HG03460 (cell line): ENCODE results near the gene SF3B3.
"Not testable (repeated sequence)": the region's sequence is repeated elsewhere in the genome, so short reads cannot be mapped to it uniquely, and the experiment has no call there.

ENCODE experiments used
- ATAC-seq: cut with Tn5 transposase; IDR thresholded peaks from one replicate; pipeline ENCODE4 v1.9.1; 2021; ENCODE audit not compliant: unreplicated experiment

The SF3B3 gene

DNA sequence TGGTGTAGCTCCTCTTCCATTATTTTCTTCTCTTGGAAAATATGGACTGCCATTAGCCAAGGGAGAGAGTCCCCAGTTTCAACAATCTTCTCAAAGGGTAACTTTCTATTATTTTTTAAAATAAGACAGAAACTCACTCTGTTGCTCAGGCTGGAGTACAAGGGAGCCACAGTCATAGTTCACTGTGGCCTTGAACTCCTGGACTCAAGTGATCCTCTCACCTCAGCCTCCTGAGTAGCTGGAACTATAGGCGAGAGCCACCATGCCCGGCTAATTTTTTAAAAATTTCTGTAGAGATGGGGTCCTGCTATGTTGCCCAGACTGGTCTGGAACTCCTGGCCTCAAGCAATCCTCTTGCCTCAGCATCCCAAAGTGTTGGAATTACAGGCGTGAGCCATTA, 13.4 kb upstream of the SF3B3 start:
- ATAC-seq = no peak

DNA sequence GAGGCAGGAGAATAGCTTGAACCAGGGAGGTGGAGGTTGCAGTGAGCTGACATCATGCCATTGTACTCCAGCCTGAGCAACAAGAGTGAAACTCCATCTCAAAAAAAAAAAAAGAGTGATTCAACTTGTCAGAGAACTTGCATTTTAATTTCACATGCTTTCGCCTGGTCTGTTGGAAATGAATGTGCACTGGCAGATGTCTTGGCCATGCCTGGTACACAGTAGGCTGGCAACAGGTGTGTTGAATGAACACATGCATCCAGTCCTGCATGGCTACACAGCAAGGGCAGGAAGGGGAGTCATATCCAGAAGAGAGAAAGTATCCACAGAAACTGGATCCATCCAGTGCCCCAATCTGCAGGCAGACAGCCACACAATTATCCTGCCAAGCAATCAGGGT, 11.8 kb upstream of the SF3B3 start:
- no peak for ATAC-seq

DNA sequence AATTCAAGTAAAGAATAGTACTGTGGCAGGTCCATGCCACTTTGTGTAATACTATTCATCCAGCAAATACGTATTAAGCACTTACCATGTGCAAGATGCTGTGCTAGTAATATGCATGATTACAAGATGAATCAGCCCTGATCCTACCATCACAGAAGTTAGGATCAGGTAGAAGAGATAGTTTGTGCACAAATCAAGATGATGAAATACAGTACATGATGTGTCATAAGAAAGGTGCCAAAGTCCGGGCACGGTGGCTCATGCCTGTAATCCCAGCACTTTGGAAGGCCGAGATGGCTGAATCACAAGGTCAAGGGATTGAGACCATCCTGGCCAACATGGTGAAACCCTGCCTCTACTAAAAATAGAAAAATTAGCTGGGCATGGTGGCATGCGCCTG, 11.2 kb upstream of the SF3B3 start:
- ATAC-seq = no peak

DNA sequence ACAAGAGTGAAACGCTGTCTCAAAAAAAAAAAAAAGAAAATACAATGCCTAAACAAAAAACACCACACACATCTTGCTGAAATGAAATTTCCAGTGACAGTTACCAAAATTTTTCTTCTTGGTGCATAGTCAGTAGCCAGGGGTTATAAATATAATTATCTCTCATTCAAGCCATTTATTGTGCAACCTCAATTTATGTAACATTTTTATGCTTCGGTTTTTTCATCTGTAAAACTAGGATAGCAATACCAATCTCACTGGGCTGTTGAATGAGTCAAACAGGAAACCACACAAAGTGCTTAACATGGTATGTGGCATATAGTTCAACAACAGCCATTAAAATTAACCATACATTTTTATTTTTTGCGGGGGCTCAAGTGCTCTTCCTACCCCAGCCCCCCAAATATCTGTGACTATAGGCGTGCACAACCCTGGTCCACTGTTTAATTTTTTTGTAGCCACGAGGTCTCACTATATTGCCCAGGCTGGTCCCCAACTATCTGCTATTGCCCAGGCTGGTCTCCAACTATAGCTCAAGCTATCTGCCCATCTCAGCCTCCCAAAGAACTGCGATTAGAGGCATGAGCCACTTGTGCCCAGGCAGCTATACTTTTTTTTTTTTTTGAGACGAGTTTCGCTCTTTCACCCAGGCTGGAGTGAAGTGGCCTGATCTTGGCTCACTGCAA, 2.9 kb upstream of the SF3B3 start:
- no peak for ATAC-seq

DNA sequence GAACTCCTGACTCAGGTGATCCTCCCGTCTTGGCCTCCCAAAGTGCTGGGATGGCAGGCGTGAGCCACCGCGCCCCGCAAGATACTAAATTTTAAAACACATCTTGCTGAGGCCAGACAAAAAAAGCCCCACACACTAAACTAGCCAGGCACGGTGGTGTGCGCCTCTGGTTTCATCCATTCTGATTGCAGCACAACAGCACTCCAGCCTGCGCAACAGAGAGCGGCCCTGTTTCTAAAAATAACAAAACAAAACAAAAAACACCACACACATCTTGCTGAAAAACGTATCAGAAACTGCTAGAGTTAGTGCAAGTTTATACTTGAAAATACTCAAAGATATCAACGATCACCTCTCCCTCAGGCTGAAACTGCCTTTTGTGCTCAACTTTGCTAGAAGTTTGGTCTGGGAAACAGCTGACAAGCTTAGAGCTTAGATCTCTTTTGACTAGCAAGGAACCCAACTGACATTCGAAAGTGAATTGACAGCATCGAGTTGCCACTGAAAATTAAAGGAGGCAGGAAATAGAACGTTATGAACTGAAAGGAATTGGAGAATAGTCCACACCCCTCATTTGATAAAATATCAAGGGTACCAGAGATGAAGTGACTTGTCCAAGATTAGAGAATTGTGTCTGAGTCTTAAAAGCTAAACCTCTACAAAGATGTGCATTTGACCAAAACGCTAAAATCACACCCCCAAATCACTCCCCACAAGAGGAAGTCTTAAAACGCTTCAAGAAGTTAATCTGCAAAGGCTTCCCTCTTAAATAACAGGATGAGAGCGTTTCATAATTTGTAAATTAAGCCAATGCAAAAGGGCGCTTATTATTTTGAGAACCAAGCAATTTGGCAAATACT, 1.2 kb upstream of the SF3B3 start:
- ATAC-seq = no peak

DNA sequence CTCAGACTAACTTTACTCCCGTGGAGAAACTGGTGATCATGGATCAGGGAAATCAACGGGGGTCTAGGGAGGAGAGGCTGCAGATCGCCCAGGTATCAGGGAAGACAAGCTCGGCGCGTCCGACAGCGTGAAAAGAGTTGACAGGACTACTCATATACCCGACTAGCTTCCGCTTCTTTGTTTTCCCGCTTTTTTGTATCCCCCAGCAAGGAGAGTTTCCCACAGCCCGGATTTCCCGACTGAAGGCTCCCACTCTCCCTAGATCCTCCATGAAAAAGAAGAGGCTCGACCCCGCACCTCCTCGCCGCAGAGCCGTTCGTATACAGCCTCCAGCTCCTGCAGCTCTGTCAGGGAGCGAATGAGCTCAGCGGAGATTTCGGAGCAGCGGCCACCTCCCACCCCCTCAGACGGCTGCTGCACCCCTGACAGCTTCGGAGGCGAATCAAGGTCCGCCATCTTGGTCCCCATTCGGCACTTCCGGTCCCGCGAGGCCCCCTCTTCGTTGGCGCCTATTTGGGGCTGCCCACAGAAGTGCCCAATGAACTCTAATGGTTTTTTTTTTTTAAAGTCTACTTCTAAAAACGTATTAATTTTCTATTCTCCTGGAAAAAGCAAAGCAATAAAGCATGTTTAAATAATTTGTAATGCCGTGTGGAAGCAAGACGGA, 407 bp upstream of the SF3B3 start, which contains the start of gene COG4:
Gene COG4, minus strand, starts transcription at position 479 of the 667 bp plus-strand sequence. Its CDS starts 11 bp downstream, at position 468.
- ATAC-seq = peak; percentile 51

DNA sequence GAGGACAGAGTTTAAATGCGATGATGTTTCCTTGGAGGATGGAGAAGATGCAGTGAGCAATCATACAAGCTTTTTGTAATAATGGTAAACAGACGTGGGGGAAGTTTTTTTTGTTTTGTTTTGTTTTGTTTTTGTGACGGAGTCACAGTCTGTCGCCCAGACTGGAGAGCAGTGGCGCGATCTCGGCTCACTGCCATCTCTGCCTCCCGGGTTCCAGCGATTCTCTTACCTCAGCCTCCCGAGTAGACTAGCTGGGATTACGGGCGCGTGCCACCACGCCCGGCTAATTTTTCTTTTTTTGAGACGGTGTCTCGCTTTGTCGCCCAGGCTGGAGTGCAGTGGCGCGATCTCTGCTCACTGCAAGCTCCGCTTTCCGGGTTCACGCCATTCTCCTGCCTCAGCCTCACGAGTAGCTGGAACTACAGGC, 796 bp downstream of the SF3B3 start:
- peak; percentile 2 for ATAC-seq

DNA sequence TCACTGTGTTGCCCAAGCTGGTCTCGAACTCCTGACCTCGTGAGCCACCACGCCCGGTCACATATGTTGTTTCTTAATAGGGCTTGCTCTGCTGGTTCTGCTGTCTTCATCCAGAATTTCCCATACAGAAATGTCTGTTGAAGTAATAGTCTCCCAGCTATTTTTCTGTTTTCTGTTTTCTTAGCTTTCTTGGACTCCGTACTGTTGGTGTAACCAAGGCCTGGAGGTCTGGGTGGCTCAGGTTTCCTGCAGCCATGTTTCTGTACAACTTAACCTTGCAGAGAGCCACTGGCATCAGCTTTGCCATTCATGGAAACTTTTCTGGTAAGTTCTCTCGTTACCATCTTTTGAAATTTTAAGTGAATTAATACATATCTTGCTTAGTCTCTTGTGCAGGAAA, 2.8 kb downstream of the SF3B3 start:
- ATAC-seq = no peak

DNA sequence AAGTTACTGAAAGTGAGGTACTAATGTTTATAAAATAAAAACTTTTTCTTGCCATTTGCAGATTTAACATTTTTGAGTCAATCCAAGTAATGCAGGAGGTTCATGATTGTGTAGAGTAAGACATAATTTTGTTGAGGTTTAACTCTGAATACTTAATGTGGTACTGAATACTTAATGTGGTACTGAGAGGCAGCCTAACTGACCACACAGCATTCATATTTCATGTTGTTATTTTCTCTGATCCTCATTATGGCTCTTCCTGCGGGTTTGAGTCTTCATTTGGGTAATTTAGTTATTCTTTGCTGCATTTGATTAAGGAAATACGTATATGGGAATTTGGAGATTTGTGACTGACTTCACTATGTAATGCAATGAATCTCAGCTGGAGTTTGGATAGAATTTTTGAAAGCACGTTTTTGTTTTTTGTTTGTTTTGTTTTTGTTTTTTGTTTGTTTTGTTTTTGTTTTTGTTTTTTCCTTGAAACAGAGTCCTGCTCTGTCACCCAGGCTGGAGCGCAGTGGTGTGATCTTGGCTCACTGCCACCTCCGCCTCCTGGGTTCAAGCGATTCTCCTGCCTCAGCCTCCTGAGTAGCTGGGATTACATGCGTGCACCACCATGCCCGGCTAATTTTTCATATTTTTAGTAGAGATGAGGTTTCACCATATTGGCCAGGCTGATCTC, 3.8 kb downstream of the SF3B3 start:
- no peak for ATAC-seq

DNA sequence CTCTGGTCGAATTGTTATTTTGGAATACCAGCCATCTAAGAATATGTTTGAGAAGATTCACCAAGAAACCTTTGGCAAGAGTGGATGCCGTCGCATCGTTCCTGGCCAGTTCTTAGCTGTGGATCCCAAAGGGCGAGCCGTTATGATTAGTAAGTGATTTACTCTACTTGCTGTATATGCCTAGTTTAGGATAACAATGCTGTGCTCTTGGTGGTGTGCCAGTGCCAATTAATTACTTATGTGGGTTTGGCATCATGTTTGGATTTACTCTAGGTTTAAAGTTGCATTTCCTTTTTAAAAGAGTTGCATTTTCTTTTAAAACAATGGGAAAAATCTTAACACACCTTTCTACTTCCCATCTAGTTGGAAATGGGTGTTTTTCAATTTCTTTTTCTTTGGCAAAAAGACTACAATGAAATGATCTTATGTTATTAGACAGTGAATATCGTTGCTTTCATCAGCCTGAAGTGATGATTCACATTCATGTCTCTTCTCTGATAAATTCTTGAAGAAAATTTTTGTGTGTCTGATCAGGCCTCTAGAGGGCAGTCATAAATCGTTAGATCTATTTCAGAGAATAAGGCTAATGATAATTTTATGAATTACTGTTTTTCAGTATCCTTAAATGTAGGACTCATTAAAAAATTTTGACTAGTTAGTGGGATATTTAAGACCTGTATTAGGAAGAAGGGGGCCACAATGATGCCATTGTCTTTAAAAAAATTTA, 5.6 kb downstream of the SF3B3 start:
- no peak for ATAC-seq

DNA sequence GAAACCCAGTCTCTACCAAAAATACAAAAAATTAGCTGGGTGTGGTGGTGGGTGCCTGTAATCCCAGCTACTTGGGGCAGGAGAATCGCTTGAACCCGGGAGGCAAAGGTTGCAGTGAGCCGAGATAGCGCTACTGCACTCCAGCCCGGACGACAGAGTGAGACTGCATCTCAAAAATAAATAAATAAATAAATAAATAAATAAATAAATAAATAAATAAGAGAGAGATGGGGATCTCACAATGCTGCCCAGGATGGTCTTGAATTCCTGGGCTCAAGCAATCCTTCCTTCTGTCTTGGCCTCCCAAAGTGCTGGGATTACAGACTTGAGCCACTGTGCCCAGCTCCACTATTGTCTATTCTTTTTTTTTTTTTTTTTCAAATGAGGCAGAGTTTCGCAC, 6.3 kb downstream of the SF3B3 start:
- not testable (repeated sequence) for ATAC-seq

DNA sequence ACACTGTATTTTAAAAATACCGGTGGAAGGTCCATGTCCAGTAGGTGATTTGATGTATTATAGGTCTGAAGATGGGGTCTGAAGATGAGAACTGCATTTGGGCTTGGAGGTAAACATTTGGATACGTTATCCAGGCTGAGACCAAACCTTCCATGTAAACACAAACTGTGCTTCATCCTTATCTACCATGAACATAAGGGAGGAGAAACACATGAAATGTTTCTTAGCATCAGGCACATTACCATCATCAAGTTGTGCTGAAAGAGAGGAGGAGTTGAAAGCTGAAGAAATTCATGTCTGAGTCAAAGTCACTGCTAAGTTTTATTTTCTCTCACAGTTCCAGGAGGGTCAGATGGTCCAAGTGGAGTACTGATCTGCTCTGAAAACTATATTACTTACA, 11.4 kb downstream of the SF3B3 start:
- ATAC-seq = no peak

DNA sequence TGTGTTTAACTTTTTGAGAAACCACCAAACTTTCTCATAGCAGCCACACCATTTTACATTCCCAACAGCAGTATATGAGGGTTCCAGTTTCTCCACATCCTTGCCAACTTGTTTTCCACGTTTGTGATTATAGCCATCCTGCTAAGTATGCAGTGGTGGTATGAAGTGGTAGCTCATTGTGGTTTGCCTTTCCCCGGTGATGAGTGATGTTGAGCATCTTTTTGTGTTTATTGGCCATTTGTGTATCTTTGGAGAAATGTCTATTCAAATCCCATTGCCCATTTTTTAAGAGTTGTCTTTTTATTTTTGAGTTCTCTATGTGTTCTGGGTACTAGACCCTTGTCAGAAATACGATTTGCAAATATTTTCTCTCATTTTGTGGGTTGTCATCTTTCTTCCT, 17.4 kb downstream of the SF3B3 start:
- ATAC-seq = no peak

DNA sequence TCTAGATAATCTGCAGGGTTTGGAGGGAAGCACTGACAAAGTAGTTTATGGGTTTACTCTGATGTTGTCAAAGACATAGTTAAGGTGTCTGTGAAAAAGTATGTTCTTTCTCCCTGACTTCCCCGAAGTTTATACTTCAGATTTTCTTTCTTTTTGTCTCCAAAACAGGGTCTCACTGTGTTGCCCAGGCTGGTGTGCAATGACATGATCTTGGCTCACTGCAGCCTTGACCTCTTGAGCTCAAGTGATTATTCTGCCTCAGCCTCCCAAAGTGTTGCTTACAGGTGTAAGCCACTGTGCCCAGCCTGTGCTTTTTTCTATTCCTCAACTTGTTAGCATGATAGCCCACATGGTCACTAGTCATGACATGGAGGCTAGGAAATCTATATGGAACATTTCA, 20.9 kb downstream of the SF3B3 start:
- no peak for ATAC-seq

DNA sequence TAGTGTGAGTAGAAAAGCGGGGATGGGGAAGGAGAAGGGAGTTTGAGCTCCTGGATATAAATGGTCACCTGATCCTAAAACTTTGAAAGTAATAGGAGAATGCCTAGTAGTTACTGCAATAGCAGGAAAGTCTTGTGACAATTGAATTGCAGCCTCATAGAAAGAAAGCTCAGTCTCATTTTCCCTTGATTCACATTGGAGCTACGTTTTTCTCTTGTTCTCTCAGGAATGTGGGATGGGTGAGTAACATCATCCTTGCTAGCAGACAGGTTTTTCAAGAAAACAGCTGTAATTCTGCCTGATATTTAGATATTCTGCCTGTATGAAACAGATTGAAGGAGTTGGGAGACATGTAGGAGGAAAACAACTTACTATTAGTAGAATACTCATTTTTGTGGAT, 25.3 kb downstream of the SF3B3 start:
- ATAC-seq = no peak

DNA sequence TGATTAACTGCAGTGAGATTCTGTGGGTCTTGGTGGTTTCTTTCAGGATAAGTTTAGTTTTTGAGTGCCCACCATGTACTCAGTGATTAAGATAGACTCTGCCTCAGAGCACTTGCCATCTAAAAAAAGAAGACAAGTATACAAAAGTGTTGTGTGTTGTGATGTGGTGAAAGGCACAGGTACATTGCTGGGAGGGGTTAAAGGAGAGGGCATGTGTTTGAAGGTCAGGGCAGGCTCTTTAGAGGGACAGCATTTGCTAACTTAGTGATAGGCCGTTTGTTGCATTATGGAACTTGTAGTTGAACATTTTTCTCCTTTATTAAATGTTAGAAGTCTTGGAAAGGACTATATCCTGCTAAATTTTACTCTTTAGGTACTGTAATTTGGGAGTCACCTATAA, 26.5 kb downstream of the SF3B3 start:
- no peak for ATAC-seq

DNA sequence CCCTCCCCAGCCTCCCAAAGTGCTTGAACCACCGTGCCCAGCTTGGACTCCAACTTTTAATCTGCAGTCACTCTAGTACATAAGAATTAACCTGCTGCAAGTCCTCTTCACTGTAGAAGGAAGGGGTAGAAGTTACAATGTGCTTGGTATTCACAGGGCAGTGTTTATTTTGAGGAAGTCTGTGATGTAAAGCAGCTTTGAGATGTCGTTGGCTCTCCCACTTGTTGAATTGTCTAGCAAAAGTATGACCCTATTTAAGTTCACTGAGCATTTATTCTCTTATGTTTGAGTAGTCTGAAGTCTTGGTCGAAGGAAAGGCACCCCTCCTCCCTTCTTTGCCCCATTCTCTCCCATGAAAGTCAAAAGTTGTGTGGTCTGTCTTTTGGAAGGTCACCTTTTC, 28.2 kb downstream of the SF3B3 start:
- no peak for ATAC-seq

DNA sequence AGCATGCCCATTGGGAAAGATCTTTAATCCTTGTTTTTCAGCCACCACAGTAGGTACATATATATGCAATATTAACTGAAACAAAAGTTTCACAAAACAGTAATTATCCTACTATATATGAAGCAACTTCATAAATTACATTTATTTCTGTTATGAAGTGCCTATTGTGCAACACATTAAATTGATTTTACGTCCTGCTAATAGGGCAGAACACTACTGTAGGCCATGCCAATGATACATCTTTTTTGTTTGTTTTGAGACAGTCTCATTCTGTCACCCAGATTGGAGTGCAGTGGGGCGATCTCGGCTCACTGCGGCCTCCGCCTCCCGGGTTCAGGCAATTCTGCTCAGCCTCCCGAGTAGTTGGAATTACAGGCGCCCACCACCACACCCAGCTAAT, 29.1 kb downstream of the SF3B3 start:
- ATAC-seq = no peak

DNA sequence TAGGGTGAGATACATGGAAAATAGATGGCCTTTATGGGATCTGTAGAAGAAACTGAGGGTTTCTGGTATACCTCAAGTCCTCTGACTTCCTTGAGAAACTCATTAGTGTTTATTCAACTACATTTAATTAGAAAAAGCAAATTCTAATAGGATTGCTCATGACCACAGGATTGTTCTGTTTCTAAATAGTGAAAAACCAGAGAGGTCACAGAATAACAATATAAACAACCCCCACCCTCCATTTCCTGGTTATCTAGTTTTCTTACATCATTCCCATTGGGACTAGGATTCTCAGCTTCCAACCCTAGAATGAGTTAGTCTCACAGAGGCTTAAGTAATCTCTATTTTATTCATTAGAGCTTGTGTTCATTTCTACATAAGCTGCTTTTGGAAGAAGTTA, 30.0 kb downstream of the SF3B3 start:
- no peak for ATAC-seq

DNA sequence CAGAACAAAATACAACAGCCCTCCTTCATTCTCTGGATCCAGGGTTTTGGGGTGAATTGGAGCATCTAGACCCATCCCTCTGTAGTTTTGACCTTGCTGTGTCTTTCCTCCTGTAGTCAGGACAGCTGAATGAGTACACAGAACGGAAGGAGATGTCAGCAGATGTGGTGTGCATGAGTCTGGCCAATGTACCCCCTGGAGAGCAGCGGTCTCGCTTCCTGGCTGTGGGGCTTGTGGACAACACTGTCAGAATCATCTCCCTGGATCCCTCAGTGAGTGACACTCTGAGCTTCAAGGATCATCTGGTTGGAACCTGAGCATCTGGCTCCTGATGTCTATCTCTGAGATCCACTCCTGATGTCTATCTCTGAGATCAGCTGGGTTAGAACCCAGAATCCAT, 32.4 kb downstream of the SF3B3 start:
- ATAC-seq = no peak

DNA sequence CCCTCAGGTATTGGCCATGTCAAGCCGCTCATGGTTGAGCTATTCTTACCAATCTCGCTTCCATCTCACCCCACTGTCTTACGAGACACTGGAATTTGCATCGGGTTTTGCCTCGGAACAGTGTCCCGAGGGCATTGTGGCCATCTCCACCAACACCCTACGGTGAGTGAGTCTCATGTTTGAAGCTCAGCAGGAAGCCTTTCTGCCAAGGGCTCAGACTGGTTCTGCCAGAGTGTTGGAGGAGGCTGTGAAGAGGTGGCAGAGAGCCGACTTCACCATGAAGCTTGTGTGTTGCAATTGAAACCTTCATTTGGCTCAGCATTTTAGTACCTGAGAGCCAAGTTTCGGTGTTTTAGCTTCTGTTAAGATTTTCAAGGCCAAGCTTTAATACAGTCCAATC, 38.0 kb downstream of the SF3B3 start:
- ATAC-seq = no peak
